NCI-H2029 treated with DMSO at 0.1 percent for 48 hours (cell line): ENCODE results near the gene RXRA.

ENCODE experiments used
- DNase-seq: peaks from one replicate; lab custom pipeline; 2025; lab: John Stamatoyannopoulos, UW

RXRA gene

DNA sequence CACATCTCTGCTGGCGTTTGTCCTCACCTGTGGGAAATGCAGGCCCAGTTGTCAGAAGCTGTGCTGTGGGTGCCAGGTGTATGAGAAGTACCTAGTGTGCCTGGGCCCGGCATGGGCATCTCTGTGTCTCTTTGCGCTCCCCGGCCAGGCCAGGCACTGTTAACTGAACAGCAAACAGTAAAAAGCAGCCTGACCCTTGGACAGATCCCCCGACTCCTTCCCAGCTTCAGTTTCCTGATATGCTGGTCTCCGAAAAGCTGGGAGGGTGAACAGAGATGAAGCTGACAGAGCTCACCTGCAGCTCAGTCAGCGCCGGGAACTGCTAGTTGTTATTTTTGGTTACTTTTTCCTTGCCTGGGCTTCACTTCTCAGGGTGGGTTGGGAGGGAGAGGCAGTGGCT lies 28.9 kb downstream of the RXRA start:
- no peak for DNase-seq

DNA sequence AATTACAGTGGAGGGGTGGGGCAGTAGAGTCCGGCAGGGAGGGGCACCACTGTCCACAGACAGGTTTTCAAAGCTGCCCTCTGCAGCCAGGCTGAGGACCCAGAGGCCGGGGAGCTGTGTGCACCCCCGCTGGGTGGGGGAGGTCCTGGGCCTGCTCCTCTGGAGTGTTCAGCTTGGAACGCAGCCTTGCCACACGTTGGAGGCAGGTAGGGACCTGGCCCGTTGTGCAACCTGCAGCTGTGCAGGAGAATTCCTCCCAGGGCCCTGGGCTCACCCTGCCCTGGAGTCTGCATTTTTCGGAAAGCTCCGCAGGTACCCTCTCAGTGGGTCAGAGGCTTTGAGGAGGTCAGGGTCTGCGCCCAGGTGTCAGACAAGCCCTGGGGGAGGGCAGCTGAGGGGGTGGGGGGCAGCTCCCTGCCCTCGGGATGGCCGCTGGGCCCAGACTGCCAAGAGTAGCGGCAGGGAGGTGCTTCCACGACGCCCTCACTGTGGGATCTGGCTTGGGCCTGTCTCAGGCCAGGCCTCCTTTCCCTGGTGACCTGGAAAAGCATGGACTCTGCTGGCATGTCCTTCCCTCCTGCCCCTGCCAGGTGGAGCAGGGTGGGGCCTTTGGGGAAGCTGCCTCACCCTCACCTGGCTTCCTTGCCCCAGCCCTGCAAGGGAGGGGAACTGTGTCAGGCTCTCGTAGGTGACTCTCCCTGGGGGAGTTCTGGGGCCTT lies 29.5 kb downstream of the RXRA start:
- DNase-seq: no peak

DNA sequence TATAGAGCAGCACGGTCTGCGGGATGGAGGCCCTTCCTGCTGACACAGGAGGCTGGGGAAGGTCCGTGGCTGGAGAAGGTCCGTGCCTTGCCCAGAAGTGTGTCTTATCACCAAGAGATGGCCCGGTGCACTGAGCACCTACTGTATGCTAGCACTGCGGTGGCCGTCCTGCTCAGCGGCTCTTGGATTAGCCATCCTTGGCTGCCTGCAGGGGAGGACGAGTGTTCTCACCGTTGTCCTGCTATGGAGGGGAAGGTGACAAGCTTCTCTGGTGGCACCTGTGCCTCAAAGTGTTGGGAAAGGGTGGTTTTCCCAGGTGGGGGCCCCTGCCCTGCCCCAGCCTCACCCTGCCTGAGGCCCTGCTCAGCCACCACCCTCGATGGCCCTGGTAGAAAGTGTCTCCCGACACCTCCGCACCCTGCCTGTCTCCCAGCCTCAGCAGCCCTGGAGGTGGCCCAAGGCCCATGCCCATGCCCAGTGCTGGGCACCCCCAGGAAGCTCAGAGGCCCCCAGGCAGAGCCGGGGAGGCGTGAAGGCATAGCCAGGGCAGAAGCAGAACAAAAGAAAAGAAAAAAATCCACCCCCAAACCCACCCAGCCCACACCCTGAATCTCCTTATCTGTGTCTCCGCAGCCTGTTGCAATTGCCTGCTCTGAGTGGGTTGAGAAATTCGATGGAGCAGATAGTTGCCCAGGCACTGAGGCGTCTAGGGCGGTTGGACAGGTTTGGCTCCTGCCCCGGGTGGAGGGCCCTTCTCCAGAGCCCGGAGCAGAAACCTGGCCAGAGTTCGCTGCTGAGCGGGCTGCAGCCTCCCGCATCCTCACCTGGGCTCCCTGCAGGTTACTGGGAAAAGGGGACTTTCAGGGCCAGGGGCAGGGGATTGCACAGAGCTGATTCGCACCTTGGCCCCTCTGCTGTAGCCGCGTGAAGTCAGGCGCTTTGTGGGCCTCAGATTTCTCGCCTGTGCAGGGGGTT lies 30.5 kb downstream of the RXRA start:
- DNase-seq: no peak

DNA sequence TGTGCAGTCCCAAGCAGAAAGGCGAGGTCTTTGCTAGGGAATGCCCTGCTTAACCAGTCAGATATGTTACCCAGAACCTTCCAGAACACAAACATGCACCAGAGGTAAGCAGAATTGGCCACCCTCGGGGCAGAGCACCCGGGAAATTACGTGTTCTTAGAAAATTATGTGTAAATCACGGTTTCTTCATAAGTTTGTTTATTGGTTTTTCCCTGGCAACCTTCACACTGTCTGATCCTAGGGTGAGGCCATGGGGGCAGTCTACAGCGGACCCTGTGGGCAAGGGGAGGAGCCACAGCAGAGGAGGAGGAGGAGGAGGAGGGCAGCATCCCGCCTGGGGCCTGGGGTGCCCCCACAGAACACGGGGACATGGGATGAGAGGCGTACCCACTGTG lies 31.4 kb downstream of the RXRA start:
- no peak for DNase-seq

DNA sequence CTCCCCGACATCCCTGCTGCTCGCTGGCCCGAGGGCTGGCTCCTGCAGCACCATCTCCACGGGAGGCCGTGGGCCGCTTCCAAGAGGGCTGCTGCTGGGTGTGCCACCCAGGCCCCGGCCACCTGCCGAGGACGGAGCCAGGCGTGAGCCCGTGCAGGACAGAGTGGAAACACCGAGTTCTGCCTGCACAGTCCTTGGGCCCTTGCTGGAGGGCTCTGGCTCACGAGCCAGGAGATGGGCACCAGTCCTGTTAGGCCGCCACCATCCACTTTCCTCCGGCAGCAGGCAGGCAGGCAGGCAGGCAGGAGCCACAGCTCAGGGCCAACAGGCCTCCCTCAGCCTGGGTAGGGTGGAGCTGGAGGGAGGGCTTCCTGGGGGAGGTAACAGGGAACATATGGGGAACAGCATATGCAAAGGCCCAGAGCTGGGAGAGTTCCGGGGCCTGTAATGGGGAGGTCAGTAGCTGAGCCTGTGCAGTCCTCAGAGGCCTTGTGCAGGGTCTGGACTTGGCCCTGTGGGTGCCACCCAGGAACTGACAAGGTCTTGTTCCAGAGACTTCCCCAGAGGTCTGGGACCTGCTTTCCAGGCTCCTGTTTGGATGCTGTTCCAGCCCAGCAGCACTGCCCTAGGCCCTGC lies 31.9 kb downstream of the RXRA start:
- no peak for DNase-seq

DNA sequence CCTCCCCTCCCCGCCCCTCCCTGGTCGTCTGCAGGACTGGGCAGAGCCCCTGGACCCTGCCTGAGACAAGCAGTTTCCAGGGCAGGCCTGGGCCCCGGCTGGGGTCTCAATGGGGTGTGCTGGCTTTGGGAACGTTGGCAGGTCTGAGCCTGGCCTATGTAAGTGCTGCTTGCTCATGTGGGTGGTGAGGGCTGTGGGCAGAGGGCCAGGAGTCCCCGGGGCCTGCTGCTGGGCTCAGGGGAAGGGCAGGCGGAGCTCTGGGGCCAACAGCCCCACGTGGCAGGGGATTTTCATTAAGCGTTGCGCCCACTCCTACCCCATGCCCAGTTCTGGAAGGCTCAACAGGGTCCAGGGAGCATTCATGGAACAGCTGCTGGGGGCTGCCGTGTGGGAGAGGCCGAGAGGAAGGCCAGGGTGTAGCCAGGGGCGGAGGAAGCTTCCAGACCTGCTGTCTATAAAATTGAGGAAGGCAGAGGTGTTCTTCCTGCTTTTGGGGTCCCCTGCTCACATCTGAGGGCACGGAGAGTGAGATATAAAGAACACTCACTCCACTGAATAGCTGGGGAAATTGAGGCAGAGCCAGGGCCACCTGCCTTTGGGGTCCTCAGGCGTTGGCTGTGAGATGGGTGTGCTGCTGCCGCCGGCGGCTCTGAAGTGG lies 32.5 kb downstream of the RXRA start:
- no peak for DNase-seq

DNA sequence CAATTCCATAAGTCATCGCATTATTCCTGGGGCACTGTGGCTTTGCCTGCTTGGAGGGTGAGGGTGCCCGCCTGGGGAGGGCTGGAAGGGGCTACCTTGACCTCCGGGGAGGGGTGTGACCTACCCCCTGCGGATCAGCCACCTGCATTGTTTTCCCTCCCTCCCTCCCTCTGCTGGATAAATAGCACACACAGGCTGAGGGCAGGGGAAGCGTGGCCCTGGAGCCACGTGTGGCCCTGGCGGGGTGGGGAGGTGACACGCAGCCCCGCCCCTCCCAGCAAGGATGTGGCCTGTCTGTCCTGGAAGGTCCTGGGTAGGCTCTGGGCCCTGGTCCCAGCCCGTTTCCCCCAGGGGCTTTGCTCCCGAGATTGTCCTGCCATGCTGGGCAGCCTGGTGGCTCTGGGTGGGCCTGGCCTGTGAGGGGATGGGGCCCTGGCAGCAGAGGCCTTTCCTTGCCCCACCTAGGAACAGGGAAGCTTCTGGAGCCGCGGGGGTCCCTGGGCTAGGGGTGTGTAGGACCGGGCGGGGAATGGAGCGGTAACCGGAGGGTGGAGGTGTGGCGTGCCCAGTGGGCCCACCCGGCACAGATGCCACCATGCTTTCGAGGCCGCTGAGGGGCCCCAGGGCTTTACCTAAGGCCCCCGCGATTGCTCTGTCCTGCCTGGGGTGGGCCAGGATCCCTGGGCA lies 33.4 kb downstream of the RXRA start:
- DNase-seq: no peak

DNA sequence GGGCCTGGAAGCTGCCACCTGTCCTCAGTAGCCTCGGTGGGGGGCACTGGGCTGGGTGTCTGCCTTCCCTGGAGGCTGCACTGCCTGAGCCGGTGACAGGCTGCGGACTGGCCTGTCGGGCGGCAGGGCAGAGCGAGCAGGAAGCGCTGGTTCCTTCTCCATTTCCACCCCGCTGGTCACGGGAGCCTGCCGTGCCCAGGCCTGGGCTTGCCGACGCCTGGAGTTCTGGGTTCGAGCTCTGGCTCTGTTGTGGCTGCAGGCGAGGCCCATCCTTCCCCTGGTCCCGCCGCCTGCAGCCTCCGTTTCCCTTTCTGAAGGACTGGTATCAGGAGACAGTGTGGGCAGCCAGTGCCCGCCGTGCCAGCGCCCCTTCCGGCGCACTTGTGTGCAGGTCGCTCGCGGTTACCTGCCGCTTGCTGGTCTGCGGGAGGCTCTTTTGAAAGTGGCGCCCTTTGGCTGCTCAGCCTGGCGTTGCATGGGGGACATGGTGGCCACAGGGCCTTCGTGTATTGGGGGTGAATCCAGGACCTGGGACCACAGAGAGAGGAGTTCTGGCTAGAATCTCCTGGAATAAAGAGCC lies 34.0 kb downstream of the RXRA start:
- no peak for DNase-seq

DNA sequence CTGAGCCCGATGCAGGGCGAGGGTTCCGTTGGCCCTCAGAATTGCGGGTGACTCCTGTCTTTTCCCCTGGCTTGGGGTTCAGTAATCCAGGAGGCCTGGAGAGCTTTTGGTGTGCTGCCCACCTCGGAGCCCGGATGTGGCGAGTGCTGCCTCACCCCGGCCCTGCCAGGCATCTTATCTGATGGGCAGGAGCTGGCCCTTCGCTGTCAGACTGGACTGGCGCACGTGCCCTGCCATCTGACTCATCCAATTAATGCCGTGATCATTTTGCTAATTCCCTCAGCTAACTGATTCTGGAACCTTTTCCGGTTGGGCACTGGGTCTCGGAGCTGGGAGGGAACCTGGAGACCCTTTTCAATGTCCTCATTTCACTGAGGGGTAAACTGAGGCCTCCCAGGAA lies 34.6 kb downstream of the RXRA start:
- no peak for DNase-seq

DNA sequence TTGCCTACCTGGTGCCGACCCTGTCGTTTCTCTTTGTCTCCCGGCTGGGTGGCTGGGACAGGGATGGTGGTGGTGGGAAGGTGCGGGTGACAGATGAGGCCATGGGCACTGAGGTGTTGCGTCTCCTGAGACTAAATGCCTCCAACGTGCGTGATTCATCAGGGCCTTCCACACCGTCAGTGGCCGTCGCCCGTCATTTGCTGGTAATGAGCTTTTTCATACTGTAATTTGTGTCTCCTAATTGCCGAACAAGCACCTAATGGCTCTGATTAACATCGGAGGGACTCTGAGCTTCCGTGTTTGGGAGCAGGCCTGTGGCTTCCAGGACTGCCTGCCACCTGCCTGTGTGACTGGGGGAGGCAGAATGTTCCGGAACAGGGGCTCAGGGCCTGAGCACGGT lies 35.2 kb downstream of the RXRA start:
- DNase-seq: no peak

DNA sequence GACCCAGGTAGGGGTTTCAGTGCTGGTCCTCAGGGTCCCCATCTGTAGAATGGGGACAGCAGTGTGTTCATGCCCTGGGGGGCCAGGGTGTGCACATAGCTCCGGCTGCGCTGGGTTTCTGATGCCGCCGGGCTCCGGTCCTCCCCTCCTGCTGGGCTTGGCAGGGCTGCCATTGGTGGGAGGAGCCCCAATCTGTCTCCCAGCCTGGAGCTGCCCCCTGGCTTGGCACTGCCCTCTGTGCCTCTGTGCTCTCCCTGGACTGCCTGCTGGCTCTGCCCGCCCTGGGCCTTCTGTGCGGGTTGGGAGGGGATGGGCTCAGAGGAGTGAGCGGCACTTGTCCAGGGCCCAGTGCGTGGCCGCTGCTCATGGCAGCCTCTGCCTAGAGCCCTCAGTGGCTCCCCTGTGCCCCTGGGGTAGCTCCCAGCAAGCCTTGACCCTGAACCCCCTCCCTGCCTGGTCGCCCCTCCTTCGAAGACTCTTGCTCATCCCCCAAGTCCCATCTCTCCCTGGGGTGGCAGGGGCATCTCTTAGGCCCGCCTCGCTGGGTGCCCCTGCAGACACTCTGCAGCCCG lies 35.7 kb downstream of the RXRA start:
- DNase-seq: no peak

DNA sequence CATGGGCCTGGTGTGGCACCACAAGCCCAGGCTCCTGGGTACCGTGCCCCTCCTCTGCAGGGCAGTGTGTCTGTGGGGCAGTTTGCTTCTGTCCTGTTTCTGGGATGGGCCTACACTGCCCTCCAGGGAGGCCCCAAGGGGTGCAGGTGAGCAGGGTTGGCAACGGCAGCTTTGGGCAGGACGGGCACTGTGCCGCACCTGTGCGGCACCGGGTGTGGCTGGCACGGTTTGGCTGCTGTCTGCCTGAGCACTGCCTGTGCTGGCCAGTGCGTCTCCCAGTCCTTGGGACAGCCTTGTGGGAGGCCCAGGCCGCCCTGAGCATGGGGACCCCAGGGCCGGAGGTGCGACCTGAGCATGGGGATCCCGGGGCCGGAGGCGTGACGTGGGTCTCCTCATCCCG lies 37.2 kb downstream of the RXRA start:
- no peak for DNase-seq

DNA sequence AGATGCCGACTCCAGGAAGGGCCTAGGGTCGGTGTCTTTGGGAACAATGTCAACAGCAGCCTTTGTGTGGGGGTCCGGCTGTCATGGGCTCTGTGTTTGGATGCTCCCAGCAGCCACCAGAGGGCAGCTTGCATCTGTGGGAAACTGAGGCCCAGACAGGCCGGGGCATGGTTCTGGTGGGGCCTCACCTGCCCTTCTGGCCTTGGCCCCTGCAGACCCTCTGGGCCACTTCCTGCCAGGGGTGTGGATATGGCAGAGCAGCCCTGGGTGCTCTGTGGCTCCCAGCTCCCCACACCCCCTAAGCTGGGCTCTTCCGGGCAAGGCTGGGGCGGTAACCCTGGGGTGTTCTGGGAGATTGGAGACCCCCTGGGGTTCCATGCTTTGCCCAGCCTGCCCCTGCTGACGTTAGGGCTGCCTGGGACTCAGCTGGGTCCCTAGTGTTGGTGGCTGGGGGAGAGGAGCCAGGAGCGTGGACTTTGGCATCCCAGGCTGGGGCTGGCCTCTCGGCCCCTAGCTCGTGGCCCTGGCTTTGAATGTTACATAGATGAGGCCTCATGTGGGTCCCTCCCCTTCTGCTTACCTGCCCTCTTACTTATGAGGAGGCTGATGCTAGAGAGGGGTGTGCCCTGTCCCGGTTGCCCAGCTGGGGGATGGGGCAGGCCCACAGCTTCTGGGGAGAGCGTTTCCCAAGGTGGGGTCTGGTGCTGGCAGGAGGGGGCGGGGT lies 38.3 kb downstream of the RXRA start:
- no peak for DNase-seq

DNA sequence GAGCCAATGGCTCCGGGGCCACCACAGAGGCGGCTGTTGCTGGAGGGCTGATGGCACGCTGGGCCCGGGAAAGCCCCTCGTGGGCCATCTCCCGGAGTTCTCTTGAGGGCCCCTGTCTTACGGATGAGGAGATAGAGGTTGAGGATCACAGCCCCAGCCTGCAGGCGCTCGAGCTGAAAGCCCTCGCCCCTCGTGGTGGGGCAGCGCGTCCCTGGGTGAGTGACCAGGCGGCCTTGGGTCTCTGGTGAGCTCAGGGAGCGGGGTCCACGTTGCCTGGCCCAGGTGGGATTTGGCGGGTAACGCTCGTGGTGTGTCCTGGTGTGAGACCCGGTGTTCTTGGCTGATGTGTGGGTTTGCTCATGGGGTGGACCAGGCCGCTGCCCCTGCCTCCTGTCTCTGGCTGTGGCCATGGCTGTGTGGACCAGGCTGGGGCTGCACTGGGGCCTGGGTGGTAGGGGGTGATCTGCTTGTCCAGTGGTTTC lies 38.9 kb downstream of the RXRA start:
- DNase-seq: no peak

DNA sequence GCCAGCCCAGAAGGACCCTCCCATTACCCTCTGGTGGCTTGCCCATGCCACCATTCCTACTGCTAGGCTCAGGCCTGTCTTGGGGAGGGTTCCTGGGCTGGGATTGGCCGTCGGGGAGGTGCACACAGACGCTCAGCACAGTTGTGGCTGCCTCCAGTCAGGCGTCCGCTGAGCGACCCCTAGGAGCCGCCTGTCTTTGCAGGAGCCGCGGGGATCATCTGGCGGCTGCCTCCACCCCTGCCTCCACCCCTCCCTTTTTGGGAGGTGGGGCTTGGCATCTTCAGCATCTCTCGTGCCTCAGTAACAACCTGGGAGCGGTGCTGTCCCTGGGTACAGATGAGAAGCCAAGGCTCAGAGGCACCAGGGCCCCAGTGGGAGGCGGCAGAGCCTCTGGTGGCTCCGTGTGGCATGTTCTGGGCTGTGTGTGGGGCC lies 39.6 kb downstream of the RXRA start:
- no peak for DNase-seq

DNA sequence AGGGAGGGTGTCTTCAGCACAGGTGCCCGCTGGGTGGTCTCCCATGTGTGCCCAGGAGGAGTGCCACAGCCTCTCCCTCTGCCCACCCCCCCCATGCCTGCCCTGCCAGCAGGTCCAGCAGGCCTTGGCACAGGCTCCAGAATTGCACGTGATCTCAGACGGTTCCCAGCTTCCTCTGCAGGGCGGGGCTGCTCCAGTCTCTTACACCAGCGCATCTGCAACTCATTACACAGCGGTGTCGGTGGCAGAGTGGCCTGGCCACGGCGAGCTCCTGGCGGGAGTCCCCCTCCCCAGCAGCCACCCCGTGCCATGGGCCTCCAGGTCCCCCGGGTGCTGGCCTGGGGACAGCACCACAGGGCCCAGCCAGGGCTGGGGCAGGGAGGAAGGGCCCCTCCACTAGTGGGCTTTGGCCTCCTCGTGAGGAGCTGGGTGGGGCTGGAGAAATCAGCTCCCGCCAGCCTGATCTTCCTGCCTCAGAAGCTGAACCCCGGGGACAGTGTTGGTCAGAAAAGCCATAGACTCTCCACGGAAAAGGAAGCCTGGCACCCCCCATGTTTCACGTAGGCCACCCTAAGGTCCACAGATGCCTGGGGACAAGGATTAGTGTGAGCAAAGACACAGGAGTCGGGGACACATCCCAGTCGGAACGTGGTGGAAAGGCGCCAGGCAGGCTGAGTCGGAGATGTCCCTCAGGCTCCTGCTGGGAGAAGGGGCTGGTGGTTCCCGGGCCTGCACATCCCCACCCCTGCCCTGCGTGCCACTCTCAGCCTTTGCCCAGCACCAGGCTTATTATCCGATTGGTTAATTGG lies 40.2 kb downstream of the RXRA start:
- peak; percentile 76 for DNase-seq

DNA sequence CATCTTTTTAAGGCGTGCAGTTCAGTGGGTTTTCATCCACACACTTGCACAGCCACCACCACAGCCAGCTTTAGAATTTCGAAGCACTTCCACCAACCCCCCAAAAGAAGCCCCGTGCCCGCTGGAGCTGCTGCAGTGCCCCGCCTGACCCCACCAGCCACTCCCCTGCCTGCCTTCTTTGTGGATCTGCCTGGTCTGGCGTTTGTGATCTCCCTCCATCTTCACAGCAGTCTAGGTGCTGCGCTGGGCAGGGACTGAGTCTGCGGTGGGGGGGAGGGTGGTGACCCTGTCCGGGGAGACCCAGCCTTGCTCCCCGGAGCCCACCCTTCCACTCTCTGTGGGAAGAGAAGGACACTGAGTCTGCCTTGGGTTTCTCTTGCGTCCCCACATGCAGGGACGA lies 40.8 kb downstream of the RXRA start:
- DNase-seq: no peak

DNA sequence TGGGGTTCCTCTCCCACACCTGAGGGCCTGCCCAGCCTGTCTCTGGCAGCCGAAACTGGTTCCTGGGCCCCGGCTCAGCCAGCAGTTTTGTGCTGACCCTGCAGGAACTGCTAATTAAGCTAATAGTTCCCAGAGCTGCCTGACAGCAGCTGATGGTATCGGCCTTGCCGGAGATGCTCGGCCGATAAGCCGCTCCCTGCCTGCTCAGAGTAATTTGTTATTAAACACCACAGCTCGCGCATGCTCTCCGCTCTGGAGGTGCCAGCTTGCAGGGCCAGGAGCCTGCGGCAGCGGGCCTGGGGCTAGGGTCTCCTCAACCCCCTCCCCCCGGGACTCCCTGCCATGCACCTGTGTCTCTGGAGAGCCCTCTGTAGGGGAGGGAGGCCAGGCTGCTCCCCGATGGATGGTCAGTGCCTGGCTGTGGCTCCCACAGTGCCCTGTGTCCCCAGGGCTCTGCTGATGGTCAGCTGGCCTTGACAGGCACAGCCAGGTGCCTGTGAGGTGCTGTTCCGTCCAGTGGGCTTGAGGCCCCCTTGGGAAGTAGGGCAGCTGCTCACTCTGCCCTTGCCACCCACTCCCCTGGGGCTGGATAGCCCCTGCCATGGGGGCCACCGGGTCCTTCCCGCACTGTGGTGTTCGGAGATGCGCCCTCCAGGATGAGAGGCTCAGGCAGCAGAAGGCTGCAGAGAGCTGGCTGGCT lies 41.7 kb downstream of the RXRA start:
- DNase-seq: no peak

DNA sequence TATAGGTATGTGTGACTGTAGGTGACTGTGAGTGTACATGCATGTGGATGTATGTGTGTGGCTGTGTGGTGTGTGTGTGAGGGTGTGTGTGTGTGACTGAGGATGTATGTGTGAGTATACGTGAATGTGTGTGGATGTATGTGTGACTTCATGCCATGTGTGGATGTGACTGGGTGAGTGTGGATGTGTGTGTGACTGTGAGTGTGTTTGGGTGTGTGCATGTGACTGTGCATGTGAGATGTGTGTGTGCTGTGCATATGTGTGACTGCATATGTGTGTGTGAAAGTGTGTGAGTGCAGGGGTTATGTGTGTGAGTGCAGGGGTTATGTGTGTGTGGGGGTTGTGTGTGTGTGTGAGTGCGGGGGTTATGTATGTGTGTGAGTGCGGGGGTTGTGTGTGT lies 42.3 kb downstream of the RXRA start:
- no peak for DNase-seq
